Common myeloid progenitor, CD34-positive (primary cell): ENCODE results near the gene RPL13.

Experiments used
- CTCF ChIA-PET: fragments of 350-600 bp; sonication (Branson Sonifier 250); formaldehyde crosslinking; loops from one replicate; lab custom pipeline; 2021; ENCODE audit warnings: antibody characterized with exemption; lab: Charles Lee
- POLR2A ChIA-PET: fragments of 350-600 bp; sonication (Branson Sonifier 250); formaldehyde crosslinking; loops from one replicate; lab custom pipeline; 2021; ENCODE audit warnings: antibody characterized with exemption; lab: Charles Lee
- DNase-seq, 3 donors: peaks; one replicate each; pipeline versions ENCODE4 v3.0.0 to v3.0.0-alpha.2; 2013
- H3K27ac ChIP-seq, 2 experiments: 1 replicate in 1 of 2; 2 replicates in 1 of 2; pipeline ENCODE4 v1.7.0; 2013; ENCODE audit warnings: inconsistent platforms in 2 of 2, low read length in 2 of 2, mild to moderate bottlenecking in 2 of 2, low read depth in 1 of 2, moderate library complexity in 1 of 2; ENCODE audit not compliant: severe bottlenecking in 2 of 2, insufficient read depth in 1 of 2, poor library complexity in 1 of 2
- H3K27me3 ChIP-seq, 5 experiments: replicated peaks in 2 of 5; 1 replicate in 3 of 5; 2 replicates in 2 of 5; pipeline versions ENCODE4 v1.6.1 to v1.7.0; 2013; ENCODE audit warnings: low read length in 4 of 5, mild to moderate bottlenecking in 2 of 5, moderate library complexity in 2 of 5, inconsistent platforms in 1 of 5; ENCODE audit not compliant: insufficient read depth in 5 of 5, control insufficient read depth in 4 of 5
- H3K36me3 ChIP-seq, 4 experiments: 1 replicate in 2 of 4; 2 replicates in 2 of 4; pipeline versions ENCODE4 v1.6.1 to v1.7.0; 2013; ENCODE audit warnings: low read length in 3 of 4, control low read depth in 1 of 4, mild to moderate bottlenecking in 1 of 4; ENCODE audit not compliant: control insufficient read depth in 4 of 4, insufficient read depth in 4 of 4
- H3K4me1 ChIP-seq, 4 experiments: 1 replicate in 3 of 4; 2 replicates in 1 of 4; pipeline versions ENCODE4 v1.6.1 to v1.7.1; 2013; ENCODE audit warnings: low read length in 3 of 4, mild to moderate bottlenecking in 3 of 4, control low read depth in 1 of 4, inconsistent platforms in 1 of 4, moderate library complexity in 1 of 4; ENCODE audit not compliant: control insufficient read depth in 4 of 4, insufficient read depth in 4 of 4; ENCODE audit errors: control extremely low read depth in 1 of 4
- H3K4me3 ChIP-seq, 7 experiments: 1 replicate in 4 of 7; 2 replicates in 3 of 7; pipeline versions ENCODE4 v1.5.1 to v1.7.0; 2013; ENCODE audit warnings: mild to moderate bottlenecking in 7 of 7, low read length in 6 of 7, moderate library complexity in 6 of 7, inconsistent platforms in 2 of 7, low read depth in 2 of 7, control low read depth in 1 of 7; ENCODE audit not compliant: insufficient read depth in 4 of 7, control insufficient read depth in 1 of 7; ENCODE audit errors: extremely low read depth in 1 of 7
- H3K9me3 ChIP-seq, 5 experiments: 1 replicate in 4 of 5; 2 replicates in 1 of 5; pipeline versions ENCODE4 v1.6.1 to v1.7.1; 2013; ENCODE audit warnings: low read length in 4 of 5, mild to moderate bottlenecking in 2 of 5, inconsistent platforms in 1 of 5, low read depth in 1 of 5, moderate library complexity in 1 of 5; ENCODE audit not compliant: control insufficient read depth in 4 of 5, insufficient read depth in 2 of 5; ENCODE audit errors: control extremely low read depth in 1 of 5
- WGBS: methylation state at CpG from one replicate; pipeline ENCODE4 v1.1.5; 2013; ENCODE audit not compliant: insufficient coverage; 5-methylcytosine and 5-hydroxymethylcytosine counted together

The RPL13 gene

GRCh38 chr16:89561884-89562599 is 1.6 kb downstream of the RPL13 start:
- Histone ChIP-seq H3K36me3 (peaks cover 5 to 42% (median 33%) of the 10 kb centered on the region in 4 experiments), H3K4me1 (peaks cover 0 to 64% (median 60%) of the 10 kb centered on the region in 4 experiments), H3K27ac (peak overlapping the region; percentile 84 to 94), H3K9me3 (no peaks in the 10 kb centered on the region), H3K27me3 (no peaks in the 10 kb centered on the region), H3K4me3 (peak overlapping the region; percentile 79 to 96 (median 89))
- DNase-seq = no peak
- ChIA-PET POLR2A (no interaction called here), CTCF (interaction anchor here (1.2 kb wide), 1 partner anchor 54 kb away, joined by 3 read pairs; the partner anchor contains the start of gene SPG7)
- 81% methylated on average over 15 of the region's 23 CpGs for WGBS

GRCh38 chr16:89562939-89563338 is 2.5 kb downstream of the RPL13 start:
- H3K27ac ChIP-seq = no peak overlapping the region
- no peaks in the 10 kb centered on the region for H3K9me3 ChIP-seq
- POLR2A ChIA-PET = interaction anchor here (1.5 kb wide), 1 partner anchor 14 kb away, joined by 3 read pairs; no protein-coding TSS in a partner anchor
- peaks cover 5 to 41% (median 35%) of the 10 kb centered on the region in 4 experiments for H3K36me3 ChIP-seq
- CTCF ChIA-PET = interaction anchor here (1.2 kb wide), 1 partner anchor 55 kb away, joined by 3 read pairs; the partner anchor contains the start of gene SPG7
- H3K27me3 ChIP-seq = no peaks in the 10 kb centered on the region
- H3K4me1 ChIP-seq = peaks cover 0 to 55% (median 52%) of the 10 kb centered on the region in 4 experiments
- H3K4me3 ChIP-seq = no peak overlapping the region
- no peak for DNase-seq
- WGBS = 70% methylated on average over 4 of the region's 12 CpGs

GRCh38 chr16:89563639-89564392 is 3.3 kb downstream of the RPL13 start:
- H3K9me3 ChIP-seq = no peaks in the 10 kb centered on the region
- H3K27me3 ChIP-seq = no peaks in the 10 kb centered on the region
- no peak overlapping the region for H3K27ac ChIP-seq
- CTCF ChIA-PET = no interaction called here
- POLR2A ChIA-PET = interaction anchor here (1.5 kb wide), 1 partner anchor 15 kb away, joined by 3 read pairs; no protein-coding TSS in a partner anchor
- H3K36me3 ChIP-seq = peaks cover 5 to 40% (median 35%) of the 10 kb centered on the region in 4 experiments
- peak overlapping the region in 1 of 7 experiments; percentile 19 for H3K4me3 ChIP-seq
- H3K4me1 ChIP-seq = peaks cover 0 to 55% (median 51%) of the 10 kb centered on the region in 4 experiments
- 90% methylated on average over 11 of the region's 12 CpGs for WGBS
- no peak for DNase-seq

GRCh38 chr16:89564476-89565255 is 4.2 kb downstream of the RPL13 start:
- no peak for DNase-seq
- H3K9me3 ChIP-seq = no peaks in the 10 kb centered on the region
- H3K27me3 ChIP-seq = no peaks in the 10 kb centered on the region
- ChIA-PET CTCF (interaction anchor here (1.4 kb wide), 1 partner anchor 106 kb away, joined by 3 read pairs; no protein-coding TSS in a partner anchor), POLR2A (interaction anchor here (1.5 kb wide), 1 partner anchor 16 kb away, joined by 3 read pairs; no protein-coding TSS in a partner anchor)
- peaks cover 0 to 52% (median 48%) of the 10 kb centered on the region in 4 experiments for H3K4me1 ChIP-seq
- WGBS = 94% methylated on average over 15 of the region's 22 CpGs
- H3K36me3 ChIP-seq = peaks cover 5 to 40% (median 35%) of the 10 kb centered on the region in 4 experiments
- H3K4me3 ChIP-seq = peak overlapping the region in 2 of 7 experiments; percentile 37 to 58
- no peak overlapping the region for H3K27ac ChIP-seq

GRCh38 chr16:89565256-89565505 is 4.7 kb downstream of the RPL13 start:
- Histone ChIP-seq H3K27me3 (no peaks in the 10 kb centered on the region), H3K4me1 (peaks cover 0 to 51% (median 46%) of the 10 kb centered on the region in 4 experiments), H3K9me3 (no peaks in the 10 kb centered on the region), H3K4me3 (peak overlapping the region in 3 of 7 experiments; percentile 58 to 75 (median 61)), H3K36me3 (peaks cover 5 to 40% (median 35%) of the 10 kb centered on the region in 4 experiments), H3K27ac (no peak overlapping the region)
- DNase-seq = no peak
- ChIA-PET CTCF (interaction anchor here (1.4 kb wide), 1 partner anchor 106 kb away, joined by 3 read pairs; no protein-coding TSS in a partner anchor), POLR2A (no interaction called here)
- WGBS = 83% methylated on average over 2 of the region's 3 CpGs

GRCh38 chr16:89565506-89566372 is 5.3 kb downstream of the RPL13 start:
- CTCF ChIA-PET = interaction anchor here (1.0 to 1.4 kb wide), 3 partner anchors 49 to 134 kb away, joined by 3 read pairs; no protein-coding TSS in a partner anchor
- peak; percentile 38 to 72 (median 65) for DNase-seq
- peak overlapping the region in 6 of 7 experiments; percentile 25 to 75 (median 54) for H3K4me3 ChIP-seq
- POLR2A ChIA-PET = no interaction called here
- 2% methylated on average over 42 of the region's 46 CpGs for WGBS
- no peak overlapping the region for H3K27ac ChIP-seq
- no peaks in the 10 kb centered on the region for H3K27me3 ChIP-seq
- H3K36me3 ChIP-seq = peaks cover 5 to 40% (median 35%) of the 10 kb centered on the region in 4 experiments
- peaks cover 0 to 51% (median 46%) of the 10 kb centered on the region in 4 experiments for H3K4me1 ChIP-seq
- no peaks in the 10 kb centered on the region for H3K9me3 ChIP-seq
